Activated CD8-positive, alpha-beta memory T cell treated with anti-CD3 and anti-CD28 coated beads for 1 hour (primary cell): Measurements from ENCODE around the gene SYCE3.
"Not testable (repeated sequence)": the region's sequence is repeated elsewhere in the genome, so short reads cannot be mapped to it uniquely, and the experiment has no call there.

Experiments
- DNase-seq, 2 donors: peaks; one replicate each; pipeline ENCODE4 v3.0.0-alpha.2; 2020; ENCODE audit warnings: low read depth in 1 of 2; ENCODE audit errors: extremely low read depth in 1 of 2

SYCE3 gene

DNA sequence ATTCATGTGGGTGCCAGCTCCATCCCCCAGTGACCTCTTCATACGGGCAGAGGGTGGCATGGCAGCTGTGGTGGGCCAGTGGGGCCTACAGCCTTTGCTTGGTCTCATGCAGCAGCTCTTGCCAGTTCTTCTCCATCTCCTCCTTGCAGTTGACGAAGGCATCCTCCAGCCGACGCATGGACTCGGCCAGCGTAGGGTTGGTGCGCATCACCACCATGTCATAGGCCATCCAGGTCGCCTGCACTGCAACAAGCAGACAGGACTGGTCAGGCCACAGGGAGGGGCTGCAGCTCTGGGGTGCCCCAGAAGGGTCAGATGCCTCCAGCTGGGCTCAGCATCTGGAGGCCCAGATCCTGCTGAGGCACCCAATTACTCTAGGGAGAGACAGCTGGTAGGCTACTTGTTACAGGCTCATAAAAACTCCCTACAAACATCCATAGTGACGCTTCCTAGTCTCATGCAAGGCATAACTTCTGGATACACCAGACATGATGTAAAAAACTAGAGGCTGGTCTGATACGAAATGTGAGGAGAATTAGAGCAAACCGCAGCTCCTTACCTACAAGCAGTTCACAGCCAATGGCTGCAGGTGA, 11.5 kb downstream of the SYCE3 start:
- DNase-seq: no peak

DNA sequence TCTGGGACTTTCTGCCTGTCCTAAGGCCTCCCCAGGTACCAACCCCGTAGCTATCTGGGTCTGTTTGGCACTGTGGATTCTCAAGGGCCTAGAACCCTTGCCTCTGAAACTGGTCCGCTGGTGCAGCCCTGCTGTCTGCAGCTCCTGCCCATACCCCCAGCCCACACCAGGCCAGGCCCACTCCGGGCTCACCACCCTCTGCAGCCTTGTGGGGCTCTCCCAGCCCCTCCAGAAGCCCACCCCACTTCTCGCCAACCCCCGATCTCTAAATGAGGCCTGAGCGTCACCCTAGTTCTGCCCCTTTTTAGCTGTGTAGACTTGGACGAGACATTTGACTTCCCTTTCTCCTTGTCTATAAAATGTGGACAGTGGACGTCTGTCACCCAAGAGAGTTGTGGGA, 12.3 kb downstream of the SYCE3 start:
- DNase-seq: no peak

DNA sequence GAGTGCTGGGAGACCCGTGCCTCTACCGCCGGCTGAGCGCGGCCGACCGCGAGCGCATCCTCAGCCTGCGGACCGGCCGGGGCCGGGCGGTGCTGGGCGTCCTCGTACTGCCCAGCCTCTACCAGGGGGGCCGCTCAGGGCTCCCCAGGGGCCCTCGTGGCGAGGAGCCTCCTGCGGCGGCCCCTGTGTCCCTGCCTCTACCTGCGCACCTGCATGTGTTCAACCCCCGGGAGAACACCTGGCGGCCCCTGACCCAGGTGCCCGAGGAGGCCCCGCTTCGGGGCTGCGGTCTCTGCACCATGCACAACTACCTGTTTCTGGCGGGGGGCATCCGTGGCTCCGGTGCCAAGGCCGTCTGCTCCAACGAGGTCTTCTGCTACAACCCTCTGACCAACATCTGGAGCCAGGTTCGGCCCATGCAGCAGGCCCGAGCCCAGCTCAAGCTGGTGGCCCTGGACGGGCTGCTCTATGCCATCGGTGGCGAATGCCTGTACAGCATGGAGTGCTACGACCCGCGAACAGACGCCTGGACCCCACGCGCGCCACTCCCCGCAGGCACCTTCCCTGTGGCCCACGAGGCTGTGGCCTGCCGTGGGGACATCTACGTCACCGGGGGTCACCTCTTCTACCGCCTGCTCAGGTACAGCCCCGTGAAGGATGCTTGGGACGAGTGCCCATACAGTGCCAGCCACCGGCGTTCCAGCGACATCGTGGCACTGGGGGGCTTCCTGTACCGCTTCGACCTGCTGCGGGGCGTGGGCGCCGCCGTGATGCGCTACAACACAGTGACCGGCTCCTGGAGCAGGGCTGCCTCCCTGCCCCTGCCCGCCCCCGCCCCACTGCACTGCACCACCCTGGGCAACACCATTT, 13.6 kb downstream of the SYCE3 start:
- DNase-seq: no peak

DNA sequence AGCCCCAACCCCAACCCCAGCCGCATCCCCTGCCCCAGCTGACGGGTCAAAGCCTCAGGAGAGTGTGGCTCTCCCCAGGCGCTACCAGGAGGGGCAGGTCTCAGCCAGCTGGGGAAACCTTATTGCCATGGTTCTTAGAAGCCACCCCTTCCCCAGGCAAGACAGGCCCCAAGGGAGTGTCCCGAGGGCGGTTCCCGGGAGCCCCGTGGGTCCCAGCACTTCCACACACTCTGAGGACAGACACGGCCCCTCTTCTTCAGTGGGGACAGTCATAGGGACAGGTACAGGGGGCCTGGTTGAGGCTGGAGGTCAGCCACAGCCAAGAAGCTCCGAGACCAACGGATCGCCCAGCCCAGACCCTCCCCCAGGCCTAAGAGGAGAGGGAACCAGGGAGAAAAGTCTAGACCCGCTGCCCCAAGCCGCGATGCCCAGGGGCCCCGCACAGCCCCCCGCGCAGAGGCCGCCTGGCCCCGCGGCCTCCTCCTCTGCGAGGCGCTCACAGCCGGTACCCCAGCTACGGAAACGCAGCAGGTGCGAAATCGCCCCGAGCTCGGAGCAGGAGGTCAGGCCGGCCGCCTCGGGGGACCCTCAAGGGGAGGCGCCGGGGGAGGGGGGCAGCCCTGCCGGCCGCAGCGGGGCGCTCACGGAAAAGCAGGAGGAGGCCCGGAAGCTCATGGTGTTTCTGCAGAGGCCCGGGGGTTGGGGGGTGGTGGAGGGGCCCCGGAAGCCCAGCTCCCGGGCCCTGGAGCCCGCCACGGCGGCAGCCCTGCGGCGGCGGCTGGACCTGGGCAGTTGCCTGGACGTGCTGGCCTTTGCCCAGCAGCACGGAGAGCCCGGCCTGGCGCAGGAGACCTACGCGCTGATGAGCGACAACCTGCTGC, 14.4 kb downstream of the SYCE3 start:
- peak in 1 of 2 donors; percentile 45 for DNase-seq

DNA sequence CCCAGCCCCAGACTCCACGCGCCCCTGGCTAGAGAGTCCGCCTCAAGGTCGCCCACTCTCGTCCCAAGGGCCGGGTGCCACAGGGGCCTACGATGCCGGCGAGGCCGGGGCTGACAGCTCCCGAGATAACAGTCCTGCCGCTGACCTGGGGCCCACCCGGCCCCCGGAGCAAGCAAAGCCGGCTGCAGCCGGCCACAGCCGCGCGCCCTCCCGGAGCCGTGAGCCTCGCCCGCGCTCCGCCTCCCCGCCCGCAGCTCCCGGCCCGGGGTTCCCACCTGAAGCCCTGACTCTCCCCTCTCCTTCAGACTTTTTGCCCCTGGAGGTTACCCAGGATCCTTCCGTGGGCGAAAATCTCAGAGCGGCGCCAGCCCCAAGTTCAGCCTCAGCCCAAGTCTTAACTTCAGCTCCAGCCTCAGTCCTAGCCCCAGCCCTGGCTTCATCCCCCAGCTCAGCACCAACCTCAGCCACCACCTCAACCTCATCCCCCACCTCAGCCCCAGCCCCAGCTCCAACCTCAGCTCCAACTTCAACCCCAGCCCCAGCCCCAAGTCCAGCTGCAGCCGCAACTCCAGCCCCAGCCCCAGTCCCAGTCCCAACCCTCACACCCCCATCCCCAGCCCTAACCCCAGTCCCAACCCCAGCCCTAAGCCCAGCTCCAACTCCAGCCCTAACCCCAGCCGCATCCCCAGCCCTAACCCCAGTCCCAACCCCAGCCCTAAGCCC, 15.3 kb downstream of the SYCE3 start:
- no peak for DNase-seq

DNA sequence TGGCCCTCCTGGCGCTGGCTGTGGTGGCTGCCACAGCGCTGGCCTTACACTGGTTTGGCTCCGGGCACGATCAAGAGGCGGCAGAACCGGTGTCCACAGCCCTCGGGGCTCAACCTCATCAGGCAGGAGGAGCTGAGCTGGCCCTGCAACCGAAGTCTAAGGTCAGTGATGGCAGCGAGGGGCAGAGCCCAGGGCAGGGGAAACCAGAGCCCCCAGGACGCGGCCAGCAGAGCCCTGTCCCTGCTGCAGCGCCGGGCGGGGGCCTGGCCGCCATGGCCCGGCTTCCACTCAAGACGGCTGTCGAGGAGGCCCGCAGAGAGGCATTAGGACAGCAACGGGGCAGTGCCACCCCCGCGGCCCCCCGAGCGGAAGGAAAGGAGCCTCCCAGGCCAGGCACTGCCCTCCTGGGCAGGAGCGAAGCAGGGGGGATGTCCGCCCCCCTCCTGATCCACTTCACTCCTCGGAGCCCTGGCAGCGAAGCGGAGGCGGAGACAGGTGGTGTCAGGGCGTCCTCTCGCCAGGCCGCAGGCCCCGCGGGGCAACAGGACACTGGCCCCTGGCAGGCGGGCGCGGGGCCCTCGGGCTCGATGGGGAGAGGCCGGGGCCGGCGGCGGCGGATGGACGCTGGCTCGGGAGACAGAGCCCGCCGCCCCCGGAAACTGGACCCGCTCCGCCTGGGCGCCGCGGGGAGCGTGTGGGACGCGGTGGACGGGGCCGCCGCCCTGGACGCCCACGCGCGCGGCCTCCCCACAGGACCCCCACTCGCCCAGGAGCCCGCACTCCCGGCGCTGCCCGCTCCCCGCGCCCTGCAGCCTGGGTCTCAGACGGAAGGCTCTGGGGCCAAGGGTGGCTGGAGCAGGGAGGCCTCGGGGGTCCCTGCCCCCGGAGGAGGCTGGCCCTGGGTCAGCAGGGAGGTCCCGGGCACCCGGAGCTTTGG, 16.1 kb downstream of the SYCE3 start:
- DNase-seq: no peak

DNA sequence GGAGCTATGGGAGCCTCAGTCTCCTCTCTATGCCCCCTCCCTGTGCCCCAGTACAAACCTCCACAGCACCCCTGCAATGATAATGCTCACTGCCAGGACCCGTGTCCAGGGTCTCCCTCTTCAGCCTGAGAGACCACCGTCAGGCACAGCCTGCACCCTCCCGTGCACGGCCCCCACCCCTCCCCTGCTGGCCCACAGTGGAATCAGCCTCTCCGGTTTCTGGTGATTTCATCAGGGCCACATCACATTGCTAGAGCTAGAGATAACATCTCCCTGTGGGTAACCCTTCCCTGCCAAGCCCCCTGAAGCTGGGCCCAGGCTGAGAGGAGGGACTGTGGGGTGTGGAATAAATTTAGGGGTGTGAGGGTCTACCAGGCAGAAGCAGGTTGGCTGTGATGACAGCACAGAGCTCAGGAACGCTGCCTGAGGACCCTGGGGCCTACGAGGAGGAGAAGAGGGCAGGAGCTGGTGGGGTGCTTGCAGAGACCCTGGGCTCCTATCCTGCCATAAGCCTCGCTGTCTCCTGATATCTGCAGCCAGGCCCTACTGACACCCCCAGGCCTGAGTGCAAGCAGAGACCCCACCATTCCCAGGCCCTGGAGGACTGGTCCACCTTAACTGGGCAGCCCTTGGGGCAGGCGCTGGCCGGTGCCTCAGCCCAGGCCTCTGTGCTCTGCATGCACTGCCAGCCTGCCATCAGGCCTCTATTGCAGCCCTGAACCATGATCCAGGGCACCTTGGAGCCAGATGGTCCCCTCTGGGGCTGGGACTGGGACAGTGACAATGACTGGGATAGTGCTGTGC, 17.0 kb downstream of the SYCE3 start, which contains the start of gene KLHDC7B:
KLHDC7B (plus strand) TSS at position 378 of the 804 bp plus-strand sequence; CDS start at position 723, 345 bp downstream.
- DNase-seq: no peak

DNA sequence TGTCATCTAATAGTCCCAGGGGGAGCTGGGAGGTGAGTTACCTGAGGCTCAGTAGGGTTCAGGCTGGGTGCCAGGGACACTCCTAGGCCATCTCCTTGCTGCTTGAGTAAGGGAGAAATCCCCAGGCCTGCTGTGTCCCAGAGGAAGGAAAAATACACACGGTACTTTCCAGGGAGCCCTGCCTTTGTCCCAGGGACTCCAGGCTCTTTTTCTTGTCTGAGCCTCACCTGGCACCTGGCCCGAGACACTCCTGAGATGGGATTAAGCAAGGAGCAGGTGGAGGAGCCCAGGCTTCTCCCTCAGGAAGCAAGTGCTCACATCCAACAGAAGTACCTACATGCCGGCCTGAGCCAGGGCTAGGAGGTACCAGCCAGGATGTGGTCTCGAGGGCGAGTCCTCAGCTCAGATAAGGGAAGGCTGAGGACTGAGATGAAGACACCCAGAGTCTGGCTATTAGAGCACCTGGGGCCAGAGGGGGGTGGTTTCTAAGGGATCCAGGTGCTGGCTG, 17.9 kb downstream of the SYCE3 start:
- no peak for DNase-seq

DNA sequence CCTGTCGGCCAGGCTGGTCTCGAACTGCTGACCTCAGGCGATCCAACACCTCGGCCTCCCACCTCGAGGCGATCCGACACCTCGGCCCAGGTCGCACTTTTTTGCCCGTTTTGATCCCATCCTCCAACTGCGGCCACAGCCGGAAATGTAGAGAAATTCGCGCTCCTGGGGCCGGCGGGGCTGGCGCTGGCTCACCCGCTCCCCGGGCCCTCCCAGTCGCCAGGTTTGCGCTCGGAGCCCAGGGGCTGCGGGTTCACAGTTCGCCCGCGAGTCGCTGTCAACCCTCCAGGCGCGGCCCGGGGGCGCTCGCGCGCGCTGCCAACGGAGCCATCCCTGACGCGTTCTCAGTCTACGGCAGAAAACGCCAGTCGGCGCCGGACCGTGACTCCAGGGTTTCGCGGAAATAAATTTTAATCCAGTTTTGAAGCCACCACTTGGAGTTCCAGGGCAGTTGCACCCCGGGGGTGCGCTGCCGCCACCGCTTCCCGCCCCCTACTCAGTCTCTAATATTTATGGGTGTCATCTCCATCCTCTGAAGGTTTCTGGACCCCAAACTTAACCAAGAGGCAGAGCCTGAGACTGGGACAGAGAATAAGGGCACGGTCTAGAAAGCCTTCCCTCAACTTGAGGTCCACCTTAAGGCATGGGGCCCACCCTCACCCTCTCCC, 18.5 kb downstream of the SYCE3 start:
- peak in 1 of 2 donors; percentile 79 for DNase-seq

DNA sequence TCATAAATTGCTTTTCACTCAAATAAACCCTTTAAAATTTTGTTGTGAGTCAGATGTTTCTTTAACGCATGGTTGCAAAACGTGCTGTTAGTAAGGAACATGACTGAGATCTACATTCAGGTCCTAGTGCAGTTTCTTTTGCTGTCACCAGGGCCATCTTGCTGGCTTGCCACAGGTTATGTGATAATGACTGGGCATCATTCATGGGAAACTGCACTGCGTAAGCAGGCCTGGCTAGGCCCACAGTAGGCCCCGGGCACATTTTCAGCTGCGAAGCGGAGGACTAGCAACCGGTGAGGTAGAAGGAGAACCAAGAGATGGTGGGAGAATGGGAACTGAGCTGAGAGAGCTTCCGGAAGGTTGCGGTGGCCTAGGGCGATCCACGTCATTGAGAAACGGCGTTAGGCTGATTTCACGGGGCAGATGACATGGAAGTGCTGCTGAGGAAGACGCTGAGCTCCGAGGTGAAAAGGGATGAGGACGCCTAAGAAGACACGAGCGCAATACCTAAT, 20.2 kb downstream of the SYCE3 start:
- DNase-seq: no peak

DNA sequence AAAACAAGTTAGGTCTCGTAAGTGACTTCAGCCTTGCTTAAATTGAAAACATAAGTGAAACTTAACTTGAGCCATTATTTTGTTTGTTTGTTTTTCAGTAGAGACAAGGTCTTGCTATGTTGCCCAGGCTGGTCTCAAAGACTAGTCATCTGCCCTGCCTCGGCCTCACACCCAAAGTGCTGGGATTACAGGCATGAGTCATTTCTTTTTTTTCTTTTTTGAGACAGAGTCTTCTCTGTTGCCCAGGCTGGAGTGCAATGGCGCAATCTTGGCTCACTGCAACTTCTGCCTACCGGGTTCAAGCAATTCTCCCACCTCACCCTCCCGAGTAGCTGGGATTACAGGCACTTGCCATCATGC, 21.1 kb downstream of the SYCE3 start:
- DNase-seq: not testable (repeated sequence)

DNA sequence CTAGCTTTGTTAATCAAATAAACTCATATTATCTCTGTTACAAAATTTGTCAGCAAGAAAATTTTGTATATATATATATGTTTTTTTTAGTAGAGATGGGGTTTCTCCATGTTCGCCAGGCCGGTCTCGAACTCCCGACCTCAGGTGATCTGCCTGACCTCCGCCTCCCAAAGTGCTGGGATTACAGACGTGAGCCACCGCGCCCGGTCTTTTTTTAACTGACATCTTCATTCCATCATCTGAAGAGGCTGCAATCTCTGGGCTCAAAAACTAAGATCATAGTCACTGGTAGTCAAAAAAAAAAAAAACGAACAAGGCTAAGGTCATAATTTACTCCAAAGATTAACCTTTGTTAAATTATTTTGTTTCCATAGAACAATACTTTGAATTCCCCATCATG, 22.3 kb downstream of the SYCE3 start:
- no peak for DNase-seq

DNA sequence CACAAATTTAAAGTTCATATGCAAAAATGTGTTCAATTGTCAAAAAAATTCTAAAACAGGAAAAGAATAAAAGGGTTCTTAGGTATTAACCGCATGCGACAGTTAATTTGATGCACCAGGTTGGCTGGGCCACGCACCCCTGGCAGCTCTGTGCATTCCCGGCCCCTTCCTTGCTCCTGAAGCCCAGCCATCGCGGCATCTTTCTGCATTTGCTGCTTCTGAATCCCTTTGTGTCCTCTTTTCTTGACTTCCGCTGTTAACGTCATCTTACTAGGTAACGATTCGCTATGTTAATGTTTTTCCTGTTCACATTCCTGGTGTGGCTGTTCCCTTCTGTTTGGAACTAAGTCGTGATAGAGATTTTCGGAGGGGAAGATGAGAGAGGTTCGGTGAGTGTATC, 25.0 kb downstream of the SYCE3 start:
- DNase-seq: no peak

DNA sequence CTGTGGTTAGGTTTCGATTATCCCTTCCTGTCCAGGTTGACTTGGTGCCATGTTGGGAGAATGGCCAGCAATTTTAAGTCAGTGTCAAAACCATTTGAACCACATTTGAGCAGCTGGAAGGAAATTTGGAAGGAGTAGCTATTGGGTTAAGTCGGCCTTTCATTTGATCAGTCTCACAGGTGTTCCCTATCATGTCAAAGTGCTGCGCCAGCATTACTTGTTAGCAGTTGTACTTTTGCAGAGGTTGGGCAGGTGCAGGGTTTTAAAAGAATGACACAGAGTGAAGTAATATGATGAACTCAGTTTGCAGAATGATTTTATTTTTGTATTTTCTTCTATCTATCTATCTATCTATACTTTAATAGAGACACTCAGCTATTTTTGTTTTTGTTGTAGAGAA, 26.5 kb downstream of the SYCE3 start:
- no peak for DNase-seq

DNA sequence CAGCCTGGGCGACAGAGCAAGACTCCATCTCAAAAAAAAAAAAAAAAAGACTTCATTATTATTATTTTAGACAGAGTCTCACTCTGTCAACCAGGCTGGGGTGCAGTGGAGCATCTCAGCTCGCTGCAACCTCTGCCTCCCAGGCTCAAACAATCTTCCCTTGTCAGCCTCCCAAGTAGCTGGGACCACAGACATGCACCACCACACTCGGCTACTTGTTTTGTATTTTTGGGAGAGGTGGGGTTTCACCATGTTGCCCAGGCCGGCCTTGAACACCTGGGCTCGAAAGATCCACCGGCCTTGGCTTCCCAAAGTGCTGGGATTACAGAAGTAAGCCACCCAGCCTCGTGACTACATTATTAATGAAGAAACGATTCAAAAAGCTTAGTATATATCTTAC, 27.6 kb downstream of the SYCE3 start:
- no peak for DNase-seq

DNA sequence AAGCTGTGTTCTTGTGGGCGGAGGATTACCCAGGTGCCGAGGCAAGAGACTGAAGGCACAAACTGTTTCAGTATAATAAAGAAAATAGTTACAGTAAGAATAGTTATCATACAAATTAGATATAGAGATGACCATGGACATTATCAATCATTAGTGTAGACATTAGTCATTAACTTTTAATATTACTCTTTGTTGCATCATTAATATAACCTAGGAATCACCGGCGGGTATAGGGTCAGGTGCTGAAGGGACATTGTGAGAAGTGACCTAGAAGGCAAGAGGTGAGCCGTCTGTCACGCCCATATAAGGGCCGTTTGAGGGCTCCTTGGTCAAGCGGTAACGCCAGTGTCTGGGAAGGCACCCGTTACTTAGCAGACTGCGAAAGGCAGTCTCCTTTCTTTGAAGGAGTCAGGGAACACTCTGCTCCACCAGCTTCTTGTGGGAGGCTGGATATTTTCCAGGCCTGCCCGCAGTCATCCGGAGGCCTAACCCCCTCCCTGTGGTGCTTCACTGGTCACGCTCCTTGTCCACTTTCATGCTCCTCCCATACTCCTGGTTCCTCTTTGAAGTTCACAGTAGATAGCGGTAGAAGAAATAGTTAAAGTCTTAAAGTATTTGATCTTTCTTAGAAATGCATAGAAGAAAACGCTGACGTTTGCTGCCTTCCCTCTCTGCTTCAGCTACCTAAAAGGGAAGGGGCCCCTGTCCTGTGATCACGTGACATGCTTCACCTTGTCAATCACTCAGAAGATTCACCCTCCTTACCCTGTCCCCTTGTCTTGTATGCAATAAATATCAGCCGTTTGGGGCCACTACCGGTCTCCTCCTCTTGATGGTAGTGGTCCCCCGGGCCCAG, 28.6 kb downstream of the SYCE3 start:
- not testable (repeated sequence) for DNase-seq
